Measurements from ENCODE around the gene SLC30A1. TPM values are rescaled to one million over a fixed set of nuclear protein-coding genes. Genes with fewer than 3 reads are reported as not detected.

The SLC30A1 gene
- total and polyA plus RNA-seq, 8 donors: 0.58 to 30.1 (median 5.5) TPM

GRCh38 chr1:211587123-211587522 is 8.2 kb upstream of the SLC30A1 start:
- no peak overlapping the region for H3K4me3 ChIP-seq
- WGBS, 5 donors: 80 to 95% (median 90%) methylated on average over 2 of the region's 2 CpGs
- intact Hi-C loops (cut with DNase I; ENCODE audit: low total_unique reads): loop anchor here (10.0 kb wide), 1 partner anchor 68 kb away; no protein-coding TSS in a partner anchor
- TF ChIP-seq POLR2AphosphoS5 (IDR thresholded peaks at IDR 0.05) (no peak), POLR2A (IDR thresholded peaks at IDR 0.05) (no peak), EP300 (IDR thresholded peaks at IDR 0.05) (no peak)
- TF ChIP-seq, protein P1, sequence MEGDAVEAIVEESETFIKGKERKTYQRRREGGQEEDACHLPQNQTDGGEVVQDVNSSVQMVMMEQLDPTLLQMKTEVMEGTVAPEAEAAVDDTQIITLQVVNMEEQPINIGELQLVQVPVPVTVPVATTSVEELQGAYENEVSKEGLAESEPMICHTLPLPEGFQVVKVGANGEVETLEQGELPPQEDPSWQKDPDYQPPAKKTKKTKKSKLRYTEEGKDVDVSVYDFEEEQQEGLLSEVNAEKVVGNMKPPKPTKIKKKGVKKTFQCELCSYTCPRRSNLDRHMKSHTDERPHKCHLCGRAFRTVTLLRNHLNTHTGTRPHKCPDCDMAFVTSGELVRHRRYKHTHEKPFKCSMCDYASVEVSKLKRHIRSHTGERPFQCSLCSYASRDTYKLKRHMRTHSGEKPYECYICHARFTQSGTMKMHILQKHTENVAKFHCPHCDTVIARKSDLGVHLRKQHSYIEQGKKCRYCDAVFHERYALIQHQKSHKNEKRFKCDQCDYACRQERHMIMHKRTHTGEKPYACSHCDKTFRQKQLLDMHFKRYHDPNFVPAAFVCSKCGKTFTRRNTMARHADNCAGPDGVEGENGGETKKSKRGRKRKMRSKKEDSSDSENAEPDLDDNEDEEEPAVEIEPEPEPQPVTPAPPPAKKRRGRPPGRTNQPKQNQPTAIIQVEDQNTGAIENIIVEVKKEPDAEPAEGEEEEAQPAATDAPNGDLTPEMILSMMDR (IDR thresholded peaks at IDR 0.05): no peak
- DNase-seq: no peak
- H3K36me3 ChIP-seq: no peaks in the 10 kb centered on the region
- no peak overlapping the region for H3K27ac ChIP-seq
- no peaks in the 10 kb centered on the region for H3K9me3 ChIP-seq
- H3K4me1 ChIP-seq: peaks cover 0 to 22% (median 0%) of the 10 kb centered on the region in 4 donors
- H3K27me3 ChIP-seq: no peaks in the 10 kb centered on the region

DNA sequence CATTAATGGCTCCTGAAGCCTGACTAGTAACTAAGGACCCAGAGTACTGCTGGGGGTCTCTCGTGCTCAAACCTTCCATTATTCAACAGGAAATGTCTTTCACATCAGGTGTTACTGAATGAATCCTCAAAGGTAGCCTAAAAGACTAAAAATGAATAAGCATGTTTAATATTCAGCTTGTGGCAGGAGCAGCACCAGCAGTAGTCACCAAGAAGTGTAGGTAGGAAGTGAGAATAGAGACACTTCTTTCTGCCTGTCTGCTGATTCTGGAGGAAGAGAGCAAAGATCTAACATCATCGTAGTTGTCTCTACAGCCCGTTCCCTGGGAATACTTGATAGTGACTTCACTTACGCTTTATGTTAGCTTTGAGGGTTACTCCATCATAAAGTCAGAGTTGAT is 7.6 kb upstream of the SLC30A1 start:
- 80 to 91% (median 84%) methylated on average over 4 of the region's 4 CpGs for WGBS, 5 donors
- Histone ChIP-seq H3K27ac (no peak overlapping the region), H3K9me3 (no peaks in the 10 kb centered on the region), H3K4me3 (no peak overlapping the region), H3K4me1 (peaks cover 0 to 19% (median 0%) of the 10 kb centered on the region in 4 donors), H3K36me3 (no peaks in the 10 kb centered on the region), H3K27me3 (no peaks in the 10 kb centered on the region)
- TF ChIP-seq EP300 (IDR thresholded peaks at IDR 0.05) (no peak), POLR2AphosphoS5 (IDR thresholded peaks at IDR 0.05) (no peak), POLR2A (IDR thresholded peaks at IDR 0.05) (no peak)
- TF ChIP-seq, protein P1 (IDR thresholded peaks at IDR 0.05): no peak
- intact Hi-C loops (cut with DNase I; ENCODE audit: low total_unique reads): loop anchor here (10.0 kb wide), 1 partner anchor 68 kb away; no protein-coding TSS in a partner anchor
- DNase-seq: no peak

DNA sequence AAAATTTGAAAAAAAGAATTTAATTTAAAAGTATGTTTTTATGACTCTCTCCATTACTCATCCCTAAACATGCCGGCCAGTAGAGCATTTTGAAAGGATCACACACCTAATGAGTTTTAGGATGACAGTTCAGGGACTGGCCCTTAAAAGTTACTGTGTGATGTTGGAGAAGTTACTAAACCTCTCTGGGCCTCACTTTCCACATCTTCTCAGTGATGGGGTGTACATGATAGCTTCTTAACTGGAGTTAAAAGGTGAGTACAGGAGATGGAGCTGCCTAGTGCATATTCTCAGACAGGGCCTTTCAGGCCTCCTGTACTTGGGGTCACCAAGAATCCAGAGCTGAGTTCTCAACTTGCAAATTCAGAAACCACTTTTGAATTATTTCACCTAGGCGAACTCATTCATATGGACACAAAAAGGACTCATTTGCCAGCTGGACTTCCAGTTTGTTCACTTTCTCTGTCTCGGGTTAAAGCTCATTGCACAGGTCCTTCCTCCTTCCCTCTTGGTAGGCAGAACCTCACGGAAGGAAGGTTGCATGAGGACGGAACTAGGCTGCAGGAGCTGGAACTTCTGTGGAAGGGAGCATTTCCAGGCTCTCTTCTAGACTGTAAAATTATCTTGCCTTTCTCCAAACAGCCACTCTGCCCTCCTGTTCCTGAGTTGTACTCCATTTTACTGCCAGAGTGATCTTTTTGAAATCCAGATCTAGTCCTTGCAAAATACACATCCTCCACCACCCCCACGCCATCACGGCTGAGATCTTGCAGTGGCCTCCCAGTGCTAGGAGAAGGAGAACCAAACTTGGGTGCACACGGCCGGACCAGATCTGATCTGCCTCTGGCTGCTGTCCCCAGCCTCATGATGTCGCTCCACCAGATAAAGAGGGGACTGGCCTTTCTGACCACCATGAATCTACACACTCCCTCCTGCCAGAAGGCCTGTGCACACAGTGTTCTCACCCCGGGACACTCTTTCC is 4.3 kb upstream of the SLC30A1 start:
- no peak overlapping the region for H3K27ac ChIP-seq

DNA sequence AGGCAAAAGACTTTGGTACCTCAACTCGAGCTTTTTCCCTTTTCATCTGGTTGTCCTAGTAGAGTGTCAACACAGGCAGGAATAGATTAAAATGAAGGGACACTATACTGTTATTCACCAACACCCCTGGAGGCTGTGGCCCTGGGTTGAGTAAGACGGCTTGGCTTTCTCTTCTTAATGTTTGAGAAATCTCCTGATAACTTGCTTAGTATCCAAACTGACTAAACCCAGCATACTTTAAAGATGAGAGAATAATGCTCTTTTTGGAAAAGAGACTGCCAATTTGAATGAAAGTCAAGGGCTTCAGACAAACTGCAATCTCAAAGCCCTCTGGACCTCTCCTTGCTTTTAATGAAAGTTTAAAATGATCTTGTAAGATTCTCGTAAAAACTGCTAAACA is 2.6 kb upstream of the SLC30A1 start:
- intact Hi-C loops (cut with DNase I; ENCODE audit: low total_unique reads): loop anchor here (10.0 kb wide), 1 partner anchor 73 kb away; no protein-coding TSS in a partner anchor
- WGBS, 5 donors: 65 to 76% (median 70%) methylated on average over 3 of the region's 3 CpGs
- Histone ChIP-seq H3K4me3 (no peak overlapping the region), H3K36me3 (no peaks in the 10 kb centered on the region), H3K9me3 (no peaks in the 10 kb centered on the region), H3K27me3 (no peaks in the 10 kb centered on the region), H3K4me1 (peaks cover 8 to 34% (median 16%) of the 10 kb centered on the region in 4 donors), H3K27ac (peak overlapping the region in 3 of 5 donors; percentile 43 to 97 (median 97))
- no peak for TF ChIP-seq POLR2A (IDR thresholded peaks at IDR 0.05)
- no peak for TF ChIP-seq POLR2AphosphoS5 (IDR thresholded peaks at IDR 0.05)
- no peak for DNase-seq

More for the DNA sequence above, 4.3 kb upstream of the SLC30A1 start:
- H3K36me3 ChIP-seq: no peaks in the 10 kb centered on the region
- TF ChIP-seq, protein P1 (IDR thresholded peaks at IDR 0.05): no peak
- TF ChIP-seq POLR2AphosphoS5 (IDR thresholded peaks at IDR 0.05) (no peak), POLR2A (IDR thresholded peaks at IDR 0.05) (no peak), EP300 (IDR thresholded peaks at IDR 0.05) (no peak)
- no peaks in the 10 kb centered on the region for H3K9me3 ChIP-seq
- DNase-seq: no peak
- intact Hi-C loops (cut with DNase I; ENCODE audit: low total_unique reads): loop anchor here (10.0 kb wide), 1 partner anchor 71 kb away; no protein-coding TSS in a partner anchor
- H3K4me1 ChIP-seq: peaks cover 7 to 26% (median 9%) of the 10 kb centered on the region in 4 donors
- 84 to 90% (median 86%) methylated on average over 11 of the region's 11 CpGs for WGBS, 5 donors
- H3K4me3 ChIP-seq: no peak overlapping the region
- no peaks in the 10 kb centered on the region for H3K27me3 ChIP-seq
